Trophoblast cell (in vitro differentiated cells and primary cell): ENCODE measurements around the gene C3orf85.

Source experiments
- DNase-seq, 2 donors: peaks; one replicate each; pipeline ENCODE4 v3.0.0-alpha.2; 2016
- H2AFZ ChIP-seq: 2 replicates; pipeline ENCODE4 v1.6.1; 2013; ENCODE audit warnings: low read length, moderate library complexity, mild to moderate bottlenecking; ENCODE audit not compliant: insufficient read depth, poor library complexity
- H2AK5ac ChIP-seq: 2 replicates; pipeline ENCODE4 v1.6.1; 2013; ENCODE audit warnings: mild to moderate bottlenecking, low read length
- H2BK120ac ChIP-seq: 2 replicates; pipeline ENCODE4 v1.6.1; 2013; ENCODE audit warnings: low read length, mild to moderate bottlenecking, moderate library complexity; ENCODE audit not compliant: insufficient read depth, poor library complexity
- H2BK12ac ChIP-seq: 2 replicates; pipeline ENCODE4 v1.6.1; 2013; ENCODE audit warnings: mild to moderate bottlenecking, low read length, moderate library complexity
- H2BK5ac ChIP-seq: 2 replicates; pipeline ENCODE4 v1.6.1; 2013; ENCODE audit warnings: low read length, low read depth, moderate library complexity, mild to moderate bottlenecking; ENCODE audit not compliant: poor library complexity
- H3K14ac ChIP-seq: 2 replicates; pipeline ENCODE4 v1.6.1; 2013; ENCODE audit warnings: mild to moderate bottlenecking, low read length
- H3K18ac ChIP-seq: 2 replicates; pipeline ENCODE4 v1.6.1; 2013; ENCODE audit warnings: mild to moderate bottlenecking, low read length
- H3K23ac ChIP-seq: 2 replicates; pipeline ENCODE4 v1.6.1; 2013; ENCODE audit warnings: low read length
- H3K27ac ChIP-seq: 2 replicates; pipeline ENCODE4 v1.5.1; 2013; ENCODE audit warnings: low read depth, mild to moderate bottlenecking, inconsistent platforms, low read length, moderate library complexity
- H3K27me3 ChIP-seq: 2 replicates; pipeline ENCODE4 v1.6.1; 2013; ENCODE audit warnings: inconsistent platforms, mild to moderate bottlenecking, low read length, moderate library complexity; ENCODE audit not compliant: insufficient read depth
- H3K36me3 ChIP-seq, 2 experiments: 1 replicate in 1 of 2; 2 replicates in 1 of 2; pipeline ENCODE4 v1.6.1; 2013; ENCODE audit warnings: low read length in 2 of 2, mild to moderate bottlenecking in 2 of 2, moderate library complexity in 1 of 2; ENCODE audit not compliant: insufficient read depth in 2 of 2, control insufficient read depth in 1 of 2
- H3K4ac ChIP-seq: 2 replicates; pipeline ENCODE4 v1.6.1; 2013; ENCODE audit warnings: low read depth, mild to moderate bottlenecking, low read length, moderate library complexity
- H3K4me1 ChIP-seq, 2 experiments: 1 replicate in 1 of 2; 2 replicates in 1 of 2; pipeline ENCODE4 v1.6.1; 2013; ENCODE audit warnings: low read length in 2 of 2, mild to moderate bottlenecking in 2 of 2, moderate library complexity in 1 of 2; ENCODE audit not compliant: insufficient read depth in 2 of 2, control insufficient read depth in 1 of 2
- H3K4me2 ChIP-seq: 2 replicates; pipeline ENCODE4 v1.6.1; 2013; ENCODE audit warnings: inconsistent platforms, mild to moderate bottlenecking, low read length, moderate library complexity
- H3K4me3 ChIP-seq: 2 replicates; pipeline ENCODE4 v1.5.1; 2013; ENCODE audit warnings: mild to moderate bottlenecking, low read depth, low read length, inconsistent platforms
- H3K79me1 ChIP-seq: one replicate; pipeline ENCODE4 v1.6.1; 2013; ENCODE audit warnings: low read length
- H3K79me2 ChIP-seq: 2 replicates; pipeline ENCODE4 v1.6.1; 2013; ENCODE audit warnings: low read length, mild to moderate bottlenecking; ENCODE audit not compliant: control insufficient read depth, insufficient read depth, poor library complexity
- H3K9ac ChIP-seq: 2 replicates; pipeline ENCODE4 v1.6.1; 2013; ENCODE audit warnings: mild to moderate bottlenecking, low read length
- H3K9me3 ChIP-seq: 2 replicates; pipeline ENCODE4 v1.6.1; 2013; ENCODE audit warnings: low read depth, mild to moderate bottlenecking, control low read depth, inconsistent platforms, low read length; ENCODE audit not compliant: insufficient read depth
- H4K12ac ChIP-seq: 2 replicates; pipeline ENCODE4 v1.6.1; 2013; ENCODE audit warnings: low read depth, mild to moderate bottlenecking, low read length, moderate library complexity
- H4K8ac ChIP-seq: 2 replicates; pipeline ENCODE4 v1.6.1; 2013; ENCODE audit warnings: low read depth, mild to moderate bottlenecking, low read length, moderate library complexity
- H4K91ac ChIP-seq: one replicate; pipeline ENCODE4 v1.6.1; 2013; ENCODE audit warnings: low read depth, mild to moderate bottlenecking, low read length, moderate library complexity
- WGBS: extraction: QIAGEN DNeasy Blood & Tissue Kit; methylation state at CpG from one replicate; pipeline ENCODE4 v1.1.7; 2013; ENCODE audit warnings: missing lambda C conversion rate; ENCODE audit not compliant: insufficient read length, insufficient coverage; ENCODE audit errors: extremely low coverage; 5-methylcytosine and 5-hydroxymethylcytosine counted together

C3orf85 gene

GRCh38 chr3:109118584-109118983, 17.9 kb upstream of the C3orf85 start:
- Histone ChIP-seq H3K4me3 (no peak overlapping the region), H3K27ac (no peak overlapping the region), H4K91ac (no peak overlapping the region), H3K79me1 (no peaks in the 10 kb centered on the region), H3K9me3 (no peaks in the 10 kb centered on the region), H3K36me3 (no peaks in the 10 kb centered on the region), H2BK120ac (no peak overlapping the region), H4K8ac (no peak overlapping the region), H3K79me2 (no peaks in the 10 kb centered on the region), H3K4me1 (no peaks in the 10 kb centered on the region), H3K4me2 (no peak overlapping the region), H3K14ac (no peak overlapping the region), H2BK5ac (no peak overlapping the region), H3K27me3 (no peaks in the 10 kb centered on the region), H3K9ac (no peak overlapping the region), H4K12ac (no peak overlapping the region), H2AK5ac (no peak overlapping the region), H3K23ac (no peak overlapping the region), H2BK12ac (no peak overlapping the region), H2AFZ (no peak overlapping the region), H3K4ac (no peak overlapping the region), H3K18ac (no peak overlapping the region)
- 100% methylated on average over 1 of the region's 7 CpGs for WGBS
- no peak for DNase-seq

GRCh38 chr3:109122690-109123089, 13.8 kb upstream of the C3orf85 start:
- H3K4me2 ChIP-seq, result no peak overlapping the region
- H3K27ac ChIP-seq, result no peak overlapping the region
- no peak overlapping the region for H2BK120ac ChIP-seq

GRCh38 chr3:109125902-109126301, 10.6 kb upstream of the C3orf85 start:
- no peak overlapping the region for H2AK5ac ChIP-seq
- no peak overlapping the region for H3K18ac ChIP-seq
- no peak overlapping the region for H3K27ac ChIP-seq
- DNase-seq, result no peak
- H3K14ac ChIP-seq, result no peak overlapping the region
- H4K8ac ChIP-seq, result no peak overlapping the region
- H4K12ac ChIP-seq, result no peak overlapping the region
- no peak overlapping the region for H2AFZ ChIP-seq
- no peak overlapping the region for H4K91ac ChIP-seq
- no peak overlapping the region for H2BK120ac ChIP-seq
- no peak overlapping the region for H3K4me3 ChIP-seq
- H3K4me1 ChIP-seq, result no peaks in the 10 kb centered on the region
- H3K36me3 ChIP-seq, result no peaks in the 10 kb centered on the region
- H2BK5ac ChIP-seq, result no peak overlapping the region
- H3K9me3 ChIP-seq, result no peaks in the 10 kb centered on the region
- no peak overlapping the region for H3K4ac ChIP-seq
- no peak overlapping the region for H3K9ac ChIP-seq
- H2BK12ac ChIP-seq, result no peak overlapping the region
- no peak overlapping the region for H3K4me2 ChIP-seq
- no peak overlapping the region for H3K23ac ChIP-seq
- H3K79me2 ChIP-seq, result no peaks in the 10 kb centered on the region
- H3K79me1 ChIP-seq, result no peaks in the 10 kb centered on the region
- no peaks in the 10 kb centered on the region for H3K27me3 ChIP-seq

More at GRCh38 chr3:109122690-109123089, 13.8 kb upstream of the C3orf85 start:
- no peak overlapping the region for H4K12ac ChIP-seq
- no peak overlapping the region for H3K4me3 ChIP-seq
- H2BK5ac ChIP-seq, result no peak overlapping the region
- H4K91ac ChIP-seq, result no peak overlapping the region
- H2BK12ac ChIP-seq, result no peak overlapping the region
- H4K8ac ChIP-seq, result no peak overlapping the region
- H2AFZ ChIP-seq, result no peak overlapping the region
- no peak overlapping the region for H3K14ac ChIP-seq
- no peaks in the 10 kb centered on the region for H3K4me1 ChIP-seq
- no peak overlapping the region for H3K23ac ChIP-seq
- no peak overlapping the region for H2AK5ac ChIP-seq
- no peaks in the 10 kb centered on the region for H3K27me3 ChIP-seq
- H3K9me3 ChIP-seq, result no peaks in the 10 kb centered on the region
- no peak for DNase-seq
- H3K9ac ChIP-seq, result no peak overlapping the region
- no peaks in the 10 kb centered on the region for H3K79me2 ChIP-seq
- no peaks in the 10 kb centered on the region for H3K79me1 ChIP-seq
- no peak overlapping the region for H3K18ac ChIP-seq
- H3K4ac ChIP-seq, result no peak overlapping the region
- H3K36me3 ChIP-seq, result no peaks in the 10 kb centered on the region

GRCh38 chr3:109127553-109127952, 9.0 kb upstream of the C3orf85 start:
- Histone ChIP-seq H3K14ac (no peak overlapping the region), H3K27me3 (no peaks in the 10 kb centered on the region), H3K23ac (no peak overlapping the region), H3K9me3 (no peaks in the 10 kb centered on the region), H3K27ac (no peak overlapping the region), H3K4ac (no peak overlapping the region), H4K91ac (no peak overlapping the region), H3K4me1 (no peaks in the 10 kb centered on the region), H3K4me3 (no peak overlapping the region), H2BK120ac (no peak overlapping the region), H3K18ac (no peak overlapping the region), H4K12ac (no peak overlapping the region), H3K36me3 (no peaks in the 10 kb centered on the region), H2BK5ac (no peak overlapping the region), H4K8ac (no peak overlapping the region), H2AK5ac (no peak overlapping the region), H3K79me1 (no peaks in the 10 kb centered on the region), H3K4me2 (no peak overlapping the region), H3K9ac (no peak overlapping the region), H2BK12ac (no peak overlapping the region), H2AFZ (no peak overlapping the region), H3K79me2 (no peaks in the 10 kb centered on the region)
- DNase-seq, result no peak
- no CpG with 5 or more reads among the region's 2 CpGs for WGBS

GRCh38 chr3:109131276-109131675, 5.2 kb upstream of the C3orf85 start:
- H3K9me3 ChIP-seq, result no peaks in the 10 kb centered on the region
- H2AFZ ChIP-seq, result no peak overlapping the region
- no peak overlapping the region for H3K18ac ChIP-seq
- no peak for DNase-seq
- no peaks in the 10 kb centered on the region for H3K79me2 ChIP-seq
- H2BK12ac ChIP-seq, result no peak overlapping the region
- no peak overlapping the region for H3K14ac ChIP-seq
- no peak overlapping the region for H3K4ac ChIP-seq
- H4K91ac ChIP-seq, result no peak overlapping the region
- no CpG with 5 or more reads among the region's 4 CpGs for WGBS
- H3K9ac ChIP-seq, result no peak overlapping the region
- no peaks in the 10 kb centered on the region for H3K4me1 ChIP-seq
- no peak overlapping the region for H2AK5ac ChIP-seq
- no peak overlapping the region for H4K8ac ChIP-seq
- no peaks in the 10 kb centered on the region for H3K36me3 ChIP-seq
- no peak overlapping the region for H3K27ac ChIP-seq
- H3K79me1 ChIP-seq, result no peaks in the 10 kb centered on the region
- no peak overlapping the region for H4K12ac ChIP-seq
- no peak overlapping the region for H2BK5ac ChIP-seq
- H3K27me3 ChIP-seq, result no peaks in the 10 kb centered on the region
- H2BK120ac ChIP-seq, result no peak overlapping the region
- no peak overlapping the region for H3K4me3 ChIP-seq
- H3K4me2 ChIP-seq, result no peak overlapping the region
- no peak overlapping the region for H3K23ac ChIP-seq
